ENCODE data around the gene KLC1. TPM values are rescaled to one million over a fixed set of nuclear protein-coding genes. Genes with fewer than 3 reads are reported as not detected.

The KLC1 gene
- total RNA-seq, 1 donor from 2014 or later: 200 TPM

DNA sequence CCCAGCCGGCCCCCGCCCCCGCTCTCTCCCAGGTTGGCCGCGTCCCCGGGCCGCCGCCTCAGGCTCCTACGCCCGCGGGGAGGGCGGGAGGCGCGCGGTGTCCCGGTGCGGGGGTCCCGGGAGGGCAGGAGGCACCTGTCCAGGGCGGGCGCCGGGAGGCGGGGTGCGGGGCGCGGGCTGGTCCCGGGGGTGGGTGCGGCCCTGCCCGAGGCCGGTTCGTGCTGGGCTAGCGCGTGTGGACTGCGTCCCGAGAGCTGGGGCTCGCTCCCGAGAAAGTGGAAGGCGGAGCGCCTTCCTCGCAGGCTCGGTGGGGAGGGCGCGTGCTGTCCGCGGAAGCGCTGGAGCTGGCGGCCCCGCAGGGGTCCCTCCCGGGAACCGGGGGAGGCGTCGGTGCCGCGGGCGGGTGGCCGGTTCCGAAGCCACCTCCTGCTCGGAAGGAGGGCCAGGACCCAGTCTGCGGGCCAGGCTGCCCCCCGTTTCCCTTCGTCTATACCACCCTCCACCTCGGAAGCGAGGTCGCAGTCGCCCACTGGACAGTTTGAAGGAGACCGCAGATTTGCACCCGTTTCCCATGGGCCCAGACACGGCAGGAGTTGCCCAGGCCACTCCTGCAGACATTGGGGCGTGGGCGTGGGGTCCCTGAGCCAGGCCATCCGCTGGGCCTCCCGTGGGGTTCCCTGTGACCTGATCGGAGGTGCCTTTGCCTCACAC lies 87.2 kb downstream of the KLC1 start:
- no peak for DNase-seq (ENCODE audit: low spot score)

DNA sequence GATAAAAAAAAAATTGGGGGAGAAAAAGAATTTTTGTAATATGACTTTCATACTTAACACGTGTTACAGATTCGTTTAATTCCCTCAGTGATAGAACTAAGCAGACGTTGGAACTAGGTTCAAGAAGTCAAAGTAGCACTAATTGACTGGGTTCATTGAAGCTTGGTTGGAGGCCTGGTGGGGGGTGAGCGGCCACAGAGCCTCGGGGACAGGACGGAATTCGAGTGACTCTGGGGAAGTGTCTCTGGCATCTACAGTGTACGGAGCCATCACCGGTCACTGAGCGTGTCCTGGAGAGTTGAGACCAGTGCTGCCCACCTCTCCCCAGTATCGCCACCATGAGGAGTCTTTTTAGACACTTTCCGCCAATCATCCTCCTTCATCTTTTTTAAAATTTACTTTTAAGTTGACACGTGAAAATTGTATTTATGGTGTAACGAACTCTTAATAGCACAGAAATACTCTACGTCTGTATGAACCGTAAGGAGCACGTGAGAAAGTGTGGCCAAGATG lies 87.9 kb downstream of the KLC1 start:
- DNase-seq (ENCODE audit: low spot score): no peak

DNA sequence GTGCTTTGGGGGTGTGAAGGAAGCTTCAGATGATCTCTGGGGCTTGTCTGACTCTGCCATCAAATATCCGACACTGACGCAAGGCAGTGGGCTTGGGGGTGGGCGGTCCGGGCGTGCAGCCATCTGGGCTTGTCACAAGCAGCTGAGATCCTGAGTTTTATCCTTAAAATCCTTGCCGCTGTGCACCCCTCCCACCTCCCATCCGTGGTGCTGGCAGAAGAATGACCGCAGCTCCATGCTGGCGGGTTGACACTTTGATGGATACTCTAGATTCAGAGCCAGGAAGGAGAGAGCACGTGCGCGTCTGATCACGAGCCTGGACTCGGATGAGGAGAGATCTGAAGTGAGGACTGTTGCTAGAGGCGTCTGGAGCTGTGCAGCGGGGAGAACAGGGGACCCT lies 89.6 kb downstream of the KLC1 start:
- DNase-seq (ENCODE audit: low spot score): no peak

DNA sequence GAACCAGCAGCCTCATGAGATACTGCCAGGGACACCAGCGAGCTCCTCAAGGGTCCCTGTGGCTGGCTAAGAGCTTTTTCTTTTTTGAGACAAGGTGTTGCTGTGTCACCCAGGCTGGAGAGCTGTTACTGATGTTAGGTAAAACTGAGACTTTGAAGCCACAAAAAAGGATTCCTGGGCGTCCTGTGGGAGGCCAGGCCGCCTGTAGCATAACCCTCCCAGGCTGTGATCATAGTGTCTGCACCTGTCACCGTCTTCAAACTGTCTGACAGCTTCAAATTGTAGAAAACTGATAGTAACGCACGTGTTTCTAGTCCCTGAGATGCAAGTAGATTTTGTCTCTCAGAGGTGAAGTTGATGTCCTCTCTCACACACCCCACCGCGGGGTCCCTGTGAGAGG lies 90.7 kb downstream of the KLC1 start:
- no peak for DNase-seq (ENCODE audit: low spot score)

DNA sequence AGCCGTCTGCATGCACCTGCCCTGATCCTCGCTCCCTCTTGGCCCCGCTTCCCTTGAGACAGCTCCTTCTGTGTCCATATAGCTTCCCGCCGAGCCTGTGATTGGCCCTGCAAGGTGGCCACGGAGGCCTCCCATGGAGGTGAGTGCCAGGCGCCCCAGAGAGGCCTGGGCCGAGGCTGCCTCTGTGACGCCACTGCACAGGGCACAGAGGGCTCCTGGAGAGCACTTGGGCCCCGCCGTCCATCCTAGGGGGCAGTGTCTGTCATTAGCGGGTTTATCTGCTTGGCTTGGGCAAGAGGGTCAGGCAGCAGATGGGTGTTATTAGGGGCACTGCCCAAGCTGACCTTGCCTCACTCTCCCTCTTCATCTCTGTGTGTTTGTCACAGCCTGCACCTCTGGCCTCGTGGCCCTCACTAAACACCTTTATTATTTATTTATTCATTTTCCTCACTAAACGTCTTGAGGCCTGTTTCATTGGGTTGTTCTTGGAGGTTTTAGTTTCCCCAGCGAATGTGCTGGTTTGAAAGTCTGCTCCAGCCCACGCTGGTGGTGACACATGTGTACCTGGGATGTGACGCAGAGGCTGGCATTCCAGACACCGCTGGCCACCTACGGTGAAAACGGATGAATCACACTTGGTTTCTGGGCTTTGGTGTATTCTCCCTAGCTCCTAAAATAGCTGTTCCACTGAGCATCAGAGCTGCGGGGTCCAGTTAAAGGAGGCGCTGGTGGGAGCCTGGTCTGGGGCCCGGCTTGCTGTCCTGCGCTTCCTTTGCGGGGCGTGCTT lies 92.5 kb downstream of the KLC1 start:
- no peak for DNase-seq (ENCODE audit: low spot score)

DNA sequence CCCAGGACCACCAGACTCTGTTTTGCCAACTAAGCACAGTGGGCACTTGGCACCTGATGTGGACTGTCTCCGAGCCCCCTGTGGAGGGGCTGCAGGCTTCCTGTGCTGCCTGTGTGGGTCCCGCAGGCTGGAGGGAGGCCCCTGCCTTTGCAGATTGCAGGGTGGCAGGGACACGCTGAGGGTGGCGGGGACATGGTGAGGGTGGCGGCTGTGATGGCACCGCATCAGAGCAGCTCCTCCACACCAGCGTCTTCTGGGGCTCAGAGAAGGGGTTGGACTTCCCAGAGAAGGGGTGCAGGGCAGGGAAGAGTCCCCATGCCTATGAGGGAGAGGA lies 94.7 kb downstream of the KLC1 start:
- no peak for DNase-seq (ENCODE audit: low spot score)

DNA sequence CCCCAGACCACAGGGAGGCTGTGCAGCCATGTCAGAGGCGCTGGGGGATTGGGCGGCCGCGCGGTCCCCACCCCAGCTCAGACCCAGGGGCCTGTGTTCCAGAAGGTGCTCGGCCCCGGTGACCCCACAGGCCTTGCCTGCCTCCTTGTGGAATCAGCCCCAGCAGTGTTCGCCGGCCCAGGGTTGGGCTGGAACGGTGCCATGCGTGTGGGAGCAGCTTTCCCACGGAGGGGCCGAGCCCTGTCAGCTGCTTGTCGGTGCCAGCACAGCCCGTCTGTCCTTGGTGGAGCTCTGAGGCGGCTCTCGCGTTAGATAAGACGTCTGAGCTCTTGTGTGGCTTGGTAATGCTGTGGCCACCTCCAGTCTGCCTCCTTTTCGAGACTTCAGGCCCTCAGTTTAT lies 95.1 kb downstream of the KLC1 start:
- no peak for DNase-seq (ENCODE audit: low spot score)

DNA sequence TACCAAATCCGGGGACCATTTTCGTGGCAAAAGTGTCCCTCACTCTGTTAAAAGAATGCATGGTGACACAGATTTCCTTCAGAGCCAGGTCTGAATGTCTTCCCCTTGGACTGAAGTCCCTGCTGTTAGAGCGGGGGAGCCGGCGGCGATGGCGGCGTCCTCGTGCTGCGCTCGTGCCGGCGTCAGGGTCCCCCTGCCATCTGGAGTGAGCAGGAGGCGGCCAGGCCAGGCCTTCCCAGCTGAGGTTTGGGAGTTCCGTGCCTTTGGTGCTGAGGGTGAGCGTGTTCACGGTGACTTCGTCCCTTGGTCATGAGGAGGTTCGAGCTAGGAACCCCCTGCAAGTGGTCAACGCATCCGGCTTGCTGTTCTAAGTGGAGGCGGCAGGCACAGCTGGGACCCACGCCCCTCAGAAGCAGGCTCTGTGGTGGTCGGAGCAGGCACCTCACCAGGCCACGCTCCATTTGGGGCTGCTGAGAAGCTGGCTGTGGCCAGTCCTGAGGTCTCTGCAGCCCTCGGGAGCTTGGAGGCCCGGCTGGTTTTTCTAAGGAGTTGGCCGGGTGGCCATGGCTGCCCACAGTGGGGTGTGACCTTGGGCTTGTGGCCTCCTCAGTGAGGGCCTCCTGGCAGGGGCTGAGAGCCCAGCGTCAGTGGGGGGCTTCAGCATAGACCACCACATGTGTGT lies 96.1 kb downstream of the KLC1 start:
- DNase-seq (ENCODE audit: low spot score): no peak

DNA sequence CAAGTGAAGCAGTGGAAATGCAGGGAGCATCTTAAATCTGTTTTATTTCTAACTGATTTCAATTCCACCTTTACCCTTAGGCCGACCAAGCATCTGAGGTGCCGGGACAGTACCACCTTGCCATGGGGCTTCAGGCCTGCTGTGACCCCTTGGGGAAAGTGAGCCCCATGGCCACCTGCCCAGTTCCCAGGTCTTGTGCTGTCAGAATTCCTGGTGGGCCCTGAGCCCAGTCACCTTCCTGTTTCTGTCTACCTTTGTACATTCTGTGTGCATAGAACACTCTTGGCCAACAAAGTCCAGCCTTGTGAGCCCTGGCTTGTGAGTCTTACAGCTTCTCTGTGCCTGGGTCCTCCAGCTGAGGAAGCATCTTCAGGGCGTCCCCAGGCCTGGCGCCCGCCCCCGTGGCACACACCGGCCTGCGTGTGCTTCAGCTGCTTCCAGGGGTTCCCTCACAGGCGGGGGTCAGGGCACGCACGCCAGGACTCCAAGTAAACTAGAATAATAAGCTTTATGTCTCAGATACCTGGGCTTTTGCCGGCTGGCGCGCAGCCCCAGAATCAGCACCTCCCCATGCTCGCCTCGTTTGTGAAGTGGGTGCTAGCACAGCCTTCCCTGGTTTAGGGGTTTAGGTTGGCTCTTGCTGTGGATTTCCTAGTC lies 96.9 kb downstream of the KLC1 start:
- DNase-seq (ENCODE audit: low spot score): no peak

DNA sequence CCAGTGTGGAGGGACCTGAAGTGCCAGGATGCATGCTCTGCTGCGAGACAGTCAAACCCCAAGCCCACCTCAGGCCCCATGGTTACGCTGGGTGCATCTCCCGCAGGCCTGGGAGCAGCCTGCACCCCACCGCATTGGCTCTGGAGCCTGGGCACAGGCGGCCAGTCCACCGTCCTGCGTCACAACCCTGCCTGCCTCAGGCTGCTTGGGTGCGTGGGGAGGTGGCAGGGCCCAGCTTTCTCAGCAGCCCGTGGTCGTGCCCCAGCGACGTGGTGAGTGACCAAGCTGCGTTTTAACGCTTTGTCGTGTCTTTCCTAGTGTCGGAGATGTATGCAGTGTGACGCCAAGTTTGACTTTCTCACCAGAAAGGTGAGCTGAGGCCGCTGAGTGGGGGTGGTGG lies 97.5 kb downstream of the KLC1 start:
- DNase-seq (ENCODE audit: low spot score): no peak

DNA sequence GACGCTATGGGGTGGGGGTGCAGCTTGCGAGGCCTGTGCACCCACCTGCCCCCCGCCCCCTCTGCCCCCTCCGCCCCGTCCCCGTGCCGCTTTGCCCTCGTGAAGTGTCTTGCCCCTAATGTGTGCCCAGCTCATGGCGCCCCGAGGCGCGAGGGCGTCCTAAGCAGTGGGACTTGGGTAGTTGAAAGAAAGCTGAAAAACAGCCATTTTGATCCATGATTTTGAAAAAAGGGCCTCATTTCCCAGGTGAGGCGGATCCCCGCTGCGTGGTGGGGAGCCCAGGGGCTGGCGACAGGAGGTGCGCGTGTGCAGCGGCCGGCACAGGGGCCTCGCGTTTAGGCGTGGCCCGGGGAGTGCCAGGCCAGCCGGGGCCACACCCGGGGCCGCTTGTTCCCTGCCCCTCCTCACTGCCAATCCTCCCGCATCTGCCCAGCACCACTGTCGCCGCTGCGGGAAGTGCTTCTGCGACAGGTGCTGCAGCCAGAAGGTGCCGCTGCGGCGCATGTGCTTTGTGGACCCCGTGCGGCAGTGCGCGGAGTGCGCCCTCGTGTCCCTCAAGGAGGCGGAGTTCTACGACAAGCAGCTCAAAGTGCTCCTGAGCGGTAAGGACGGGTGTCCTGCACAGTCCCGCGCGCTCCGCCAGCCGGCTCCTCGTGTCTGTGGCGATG lies 98.4 kb downstream of the KLC1 start:
- no peak for DNase-seq (ENCODE audit: low spot score)

DNA sequence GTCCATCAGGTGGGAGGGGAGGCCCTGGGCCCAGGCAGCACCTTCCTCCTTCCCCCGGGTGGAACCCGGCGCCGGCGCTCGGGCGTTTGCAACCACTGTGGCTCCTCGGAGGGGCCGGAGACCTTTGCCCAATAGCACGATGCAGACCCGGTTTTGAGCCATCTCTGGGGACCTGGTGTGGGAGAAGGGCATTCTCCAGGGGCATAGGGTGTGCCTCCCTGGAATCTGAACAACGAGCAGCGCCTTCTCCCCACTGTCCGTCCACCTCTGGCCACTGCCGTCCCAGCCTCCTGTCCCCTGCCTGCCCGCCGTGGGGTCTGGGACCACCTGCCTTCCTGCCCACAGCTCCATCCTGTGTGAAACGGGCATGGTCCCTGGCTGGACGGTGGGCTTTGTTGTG lies 99.1 kb downstream of the KLC1 start:
- DNase-seq (ENCODE audit: low spot score): no peak

DNA sequence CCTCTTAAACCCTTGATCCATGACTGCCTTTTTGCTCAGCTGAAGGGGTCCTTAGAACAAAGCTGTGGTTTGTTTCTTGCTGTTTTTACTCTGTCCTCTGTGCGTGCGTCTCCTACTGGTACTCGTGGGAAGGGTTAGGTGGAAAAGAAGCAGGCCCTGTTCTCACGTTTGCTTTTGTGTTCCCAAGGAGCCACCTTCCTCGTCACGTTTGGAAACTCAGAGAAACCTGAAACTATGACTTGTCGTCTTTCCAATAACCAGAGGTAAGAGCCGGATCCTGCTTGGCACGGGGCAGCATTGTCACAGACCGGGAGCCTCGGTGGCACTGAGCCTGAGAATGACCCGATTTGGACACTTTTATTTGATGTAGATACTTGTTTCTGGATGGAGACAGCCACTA lies 99.7 kb downstream of the KLC1 start:
- DNase-seq (ENCODE audit: low spot score): no peak

DNA sequence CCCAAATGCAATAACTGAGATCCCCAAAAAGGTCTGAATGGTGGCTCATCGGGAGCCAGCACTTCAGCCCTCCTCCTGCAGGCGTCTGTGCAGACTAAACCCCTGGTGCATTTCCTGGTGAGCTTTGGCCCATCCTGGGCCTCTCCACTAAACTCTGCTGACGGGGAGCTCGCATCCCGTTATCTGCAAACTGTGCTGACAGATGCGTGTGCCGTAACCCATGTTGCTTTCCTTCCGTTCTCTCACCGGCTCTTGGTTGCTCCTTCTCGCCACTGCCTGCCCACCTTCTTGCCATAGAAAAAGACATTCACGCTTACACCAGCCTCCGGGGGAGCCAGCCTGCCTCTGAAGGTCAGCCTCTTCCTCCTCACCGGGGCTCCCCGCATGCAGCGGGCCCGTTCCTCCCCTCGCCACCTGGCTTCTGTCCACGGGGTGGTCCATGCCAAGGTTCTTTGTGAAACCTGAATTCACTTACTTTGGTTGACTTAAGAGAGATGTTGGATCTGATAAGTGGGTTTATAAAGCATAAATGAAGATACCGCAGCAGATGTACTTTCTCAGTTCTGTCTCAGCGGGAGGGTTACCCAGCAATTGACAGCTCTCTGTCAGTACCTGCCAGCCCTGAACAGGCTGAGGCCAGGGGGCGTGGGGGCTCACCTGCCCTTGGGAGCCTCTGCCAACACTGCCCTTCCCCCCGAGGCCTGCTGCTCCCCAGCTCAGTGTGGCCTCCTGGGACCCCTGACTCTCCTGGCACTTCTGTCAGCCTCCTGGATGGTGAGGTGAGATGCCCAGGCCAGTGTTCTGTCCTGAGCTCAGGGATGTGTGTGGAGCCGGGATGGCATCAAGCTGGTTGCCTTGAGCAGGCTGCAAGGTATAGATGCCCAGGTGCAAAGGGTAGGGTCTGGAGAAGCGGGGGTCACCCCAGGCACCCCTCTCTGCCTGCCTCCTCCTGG lies 100.8 kb downstream of the KLC1 start:
- no peak for DNase-seq (ENCODE audit: low spot score)

DNA sequence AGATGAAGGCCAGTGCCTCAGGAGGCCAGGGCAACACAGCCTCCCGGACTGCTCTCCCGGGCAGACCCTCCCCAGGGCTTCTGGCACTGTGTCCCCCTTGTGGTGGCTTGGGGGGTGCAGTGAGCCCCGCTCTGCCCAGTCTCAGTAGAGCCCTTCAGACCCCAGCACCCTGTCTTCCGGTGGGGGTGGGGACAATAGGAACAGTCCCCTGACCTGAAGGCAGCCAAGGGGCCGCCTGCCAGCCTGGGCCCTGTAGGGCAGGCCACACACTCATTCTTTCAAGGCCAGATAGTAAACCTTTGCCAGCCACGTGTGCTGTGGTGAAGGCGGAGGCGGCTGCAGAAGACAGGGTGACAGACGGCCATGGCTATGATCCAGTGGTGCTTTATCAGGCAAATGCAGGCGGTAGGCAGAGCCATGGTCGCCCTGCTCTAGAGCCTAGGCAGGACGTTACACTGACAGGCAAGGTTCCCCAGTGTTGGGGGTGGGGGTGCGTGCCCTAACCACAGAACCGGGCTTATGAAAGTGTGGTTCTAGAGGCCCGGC lies 101.6 kb downstream of the KLC1 start:
- DNase-seq (ENCODE audit: low spot score): no peak

DNA sequence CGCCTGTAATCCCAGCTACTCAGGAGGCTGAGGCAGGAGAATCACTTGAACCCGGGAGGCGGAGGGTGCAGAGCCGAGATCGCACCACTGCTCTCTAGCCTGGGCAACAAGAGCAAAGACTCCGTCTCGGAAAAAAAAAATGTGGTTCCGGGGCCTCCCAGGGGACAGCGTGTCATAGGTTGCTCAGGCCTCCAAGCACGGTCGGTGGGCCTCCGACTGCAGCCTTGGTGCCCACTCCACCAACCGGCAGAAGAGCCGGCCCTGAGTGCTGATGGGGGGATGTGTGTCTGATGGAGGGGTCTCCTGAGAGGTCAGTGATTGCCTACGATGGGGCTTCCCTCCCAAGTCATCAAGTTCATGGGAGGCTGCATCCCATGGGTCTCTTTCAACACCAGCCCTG lies 102.5 kb downstream of the KLC1 start:
- DNase-seq (ENCODE audit: low spot score): no peak

DNA sequence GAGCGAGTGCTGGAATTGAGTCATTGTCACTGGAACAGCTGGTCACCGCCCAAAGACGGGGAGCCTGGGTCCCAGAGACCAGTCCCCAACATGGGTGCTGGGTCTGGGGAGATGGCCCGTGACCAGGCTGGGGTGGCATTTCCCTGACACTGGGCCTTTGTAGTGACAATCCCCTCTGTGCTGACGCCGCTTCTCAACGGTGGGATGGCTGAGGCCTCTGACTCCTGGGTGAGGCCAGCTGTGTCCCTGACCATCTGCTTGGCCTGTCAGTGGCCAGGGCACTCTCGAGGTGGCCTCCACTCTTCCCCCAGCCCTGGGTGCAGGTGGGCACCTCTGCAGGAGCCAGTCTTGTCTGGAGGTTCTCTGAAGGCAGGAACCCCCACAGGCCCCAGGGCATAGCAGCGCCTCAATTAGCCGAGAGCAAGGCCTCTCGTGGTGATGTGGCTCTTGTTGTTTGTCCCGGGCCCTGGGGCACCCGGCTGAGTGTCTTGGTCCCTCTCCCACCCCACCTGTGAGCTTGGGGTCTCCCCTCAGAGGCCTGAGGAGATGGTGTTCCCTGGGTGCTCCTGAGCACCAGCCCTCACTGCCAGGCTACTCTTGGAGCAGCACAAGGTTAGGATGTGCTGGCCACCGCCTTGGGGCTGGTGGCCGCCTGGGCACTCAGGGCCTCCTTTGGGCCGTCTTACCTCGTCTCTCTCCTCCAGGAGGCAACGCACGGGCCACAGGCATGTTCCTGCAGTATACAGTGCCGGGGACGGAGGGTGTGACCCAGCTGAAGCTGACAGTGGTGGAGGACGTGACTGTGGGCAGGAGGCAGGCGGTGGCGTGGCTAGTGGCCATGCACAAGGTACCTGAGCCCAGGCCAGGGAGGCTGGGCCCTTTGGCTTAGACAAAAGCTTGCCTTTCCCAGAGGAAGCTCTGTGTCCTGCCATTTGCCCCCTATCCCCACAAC lies 103.2 kb downstream of the KLC1 start:
- DNase-seq (ENCODE audit: low spot score): no peak

DNA sequence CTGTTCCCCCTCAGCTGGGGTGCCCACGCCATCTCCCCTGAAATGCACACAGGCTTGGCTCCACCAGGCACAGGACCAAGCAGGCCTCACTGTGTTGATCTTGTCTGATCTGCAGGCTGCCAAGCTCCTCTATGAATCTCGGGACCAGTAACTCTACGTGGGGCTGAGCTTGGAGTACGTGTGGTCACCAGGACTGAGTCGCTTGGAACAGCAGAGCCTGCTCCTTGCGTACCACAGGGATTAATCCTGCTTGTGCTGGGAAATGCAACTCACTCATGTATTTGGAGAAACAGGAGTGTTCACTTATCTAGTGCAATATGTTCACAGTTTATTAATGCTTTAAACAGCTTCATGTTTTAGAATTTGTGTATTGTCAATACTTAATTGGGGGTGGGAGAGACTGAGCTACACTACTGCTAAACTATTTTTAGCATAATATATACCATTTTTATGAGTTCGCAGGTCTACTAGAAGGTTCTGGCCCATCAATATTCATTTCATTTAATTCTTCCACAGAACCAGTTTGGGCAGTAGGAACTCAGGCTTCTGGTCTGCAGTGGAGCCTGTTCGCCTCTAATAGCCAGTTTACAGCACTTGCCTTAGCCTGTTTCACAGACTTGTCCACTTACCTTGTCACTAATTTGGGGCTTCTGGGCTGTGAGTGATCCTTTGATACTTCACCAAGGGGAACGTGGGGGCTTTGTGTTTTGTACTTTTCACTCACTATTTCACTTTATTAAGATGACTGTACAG lies 104.0 kb downstream of the KLC1 start:
- no peak for DNase-seq (ENCODE audit: low spot score)

All from mesenteric fat pad (tissue), 1 donor.